IPS DF 4.7 (cell line): ENCODE data around the gene LRP1B.

Experiments used
- DNase-seq: peaks from one replicate; pipeline ENCODE4 v3.0.0-alpha.2; 2013; ENCODE audit warnings: low spot score; ENCODE audit errors: extremely low read depth

Gene LRP1B

DNA sequence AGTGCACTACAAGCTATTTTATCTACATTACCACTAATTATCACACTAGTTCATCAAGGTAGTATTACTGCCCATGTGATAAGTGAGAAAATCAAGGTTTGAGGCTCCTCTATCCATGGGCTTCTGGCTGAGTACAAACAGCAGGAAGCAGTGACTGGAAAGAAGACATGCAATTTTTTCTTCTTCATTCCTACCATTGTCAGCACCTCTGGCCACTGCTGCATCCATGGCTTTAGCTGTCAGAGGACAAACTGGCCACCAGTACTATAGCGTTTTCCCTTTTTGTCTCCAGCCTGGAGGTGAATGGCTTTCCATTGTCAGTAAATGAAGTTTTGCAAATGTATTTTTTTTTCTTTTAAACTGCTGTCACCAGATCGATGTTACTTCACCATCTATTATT, 674.9 kb downstream of the LRP1B start:
- no peak for DNase-seq

DNA sequence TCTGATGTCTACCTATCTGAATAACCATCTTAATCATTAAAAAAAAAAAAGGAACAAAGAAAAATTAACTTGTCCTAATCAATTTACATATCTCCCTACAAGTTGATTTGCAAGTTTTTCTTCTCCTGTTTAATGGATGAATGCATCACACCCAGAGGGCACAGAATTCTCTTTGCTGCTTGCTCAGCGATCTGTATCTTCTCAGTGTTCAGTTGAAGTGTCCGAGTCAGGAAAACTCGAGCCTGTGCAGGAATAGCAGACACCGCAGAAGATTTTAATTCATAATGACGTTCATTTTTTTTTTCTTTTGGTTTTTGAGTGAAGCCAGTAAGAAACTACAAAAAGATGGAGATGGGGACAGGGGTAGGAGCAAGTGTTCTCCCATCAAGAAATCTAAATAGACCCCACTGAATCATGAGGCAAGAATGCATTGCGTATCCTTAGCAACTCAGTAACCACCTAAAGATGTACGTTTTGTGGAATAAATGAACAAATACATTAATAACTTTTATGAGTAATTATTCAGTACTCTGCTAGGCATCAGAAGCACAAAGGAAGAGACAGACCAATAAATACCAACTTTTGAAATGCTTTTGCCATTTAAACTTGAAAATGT, 675.5 kb downstream of the LRP1B start:
- DNase-seq, result no peak

DNA sequence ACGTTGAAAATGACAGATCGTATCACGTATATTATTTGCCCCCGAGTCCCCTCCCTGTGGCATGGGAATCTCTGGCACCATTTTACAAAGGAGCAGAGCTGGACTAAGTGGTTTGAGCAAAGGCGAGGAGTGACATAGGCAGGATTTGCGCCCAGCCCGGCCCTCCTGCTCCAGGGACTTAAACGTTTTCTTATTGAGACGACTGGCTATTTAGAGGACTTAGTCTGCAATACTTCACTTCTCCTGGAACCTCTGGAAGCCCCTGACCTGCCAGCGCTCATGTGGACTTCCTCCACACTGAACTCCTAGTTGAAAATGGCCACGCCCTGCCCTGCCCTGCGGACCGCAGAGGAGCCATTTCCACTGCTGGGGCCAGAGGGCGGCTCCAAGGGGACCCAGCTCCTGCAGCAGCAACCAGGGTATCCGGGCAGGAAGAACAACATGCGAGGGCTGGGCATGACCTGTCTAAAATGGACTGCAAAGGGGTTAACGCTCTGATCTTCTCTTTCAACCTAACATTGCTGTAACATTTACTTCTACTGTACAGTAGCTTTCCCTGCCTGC, 690.7 kb downstream of the LRP1B start:
- DNase-seq, result no peak

DNA sequence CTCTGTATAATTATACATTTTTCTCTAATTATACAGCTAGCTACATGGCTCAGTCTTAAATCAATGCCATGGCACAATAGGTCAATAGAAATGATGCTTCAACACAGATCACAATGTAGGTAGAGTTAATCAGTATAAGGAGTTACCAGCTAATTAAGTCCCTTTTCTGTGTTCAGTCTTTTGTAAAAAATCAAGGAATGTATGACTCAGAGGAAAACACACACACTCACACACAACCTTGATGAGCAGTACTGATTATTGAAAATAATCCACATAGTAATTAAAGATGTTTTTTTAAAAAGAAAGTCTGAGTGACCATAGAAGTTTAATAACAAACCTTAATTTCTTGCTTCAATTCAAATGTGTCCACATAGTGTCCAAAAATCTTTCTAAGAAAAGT, 691.3 kb downstream of the LRP1B start:
- no peak for DNase-seq

DNA sequence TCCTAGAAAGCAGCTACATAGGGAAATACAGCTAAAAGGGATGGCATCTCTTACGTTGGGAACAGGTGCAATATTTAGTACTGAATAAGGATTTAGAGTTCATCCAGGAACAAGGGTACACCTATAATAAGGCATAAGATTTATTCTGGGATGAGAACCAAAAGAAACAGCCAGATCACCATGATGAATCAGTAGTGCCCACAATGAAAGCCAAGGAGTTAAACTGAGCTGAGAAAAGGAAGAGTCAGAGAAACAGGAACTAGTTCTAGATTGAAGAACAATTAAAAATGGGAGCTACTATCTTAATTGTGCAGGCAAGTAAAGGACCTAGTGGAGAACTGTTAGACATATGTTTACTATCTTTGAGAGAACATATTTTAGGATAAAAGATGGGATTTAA, 692.3 kb downstream of the LRP1B start:
- no peak for DNase-seq

DNA sequence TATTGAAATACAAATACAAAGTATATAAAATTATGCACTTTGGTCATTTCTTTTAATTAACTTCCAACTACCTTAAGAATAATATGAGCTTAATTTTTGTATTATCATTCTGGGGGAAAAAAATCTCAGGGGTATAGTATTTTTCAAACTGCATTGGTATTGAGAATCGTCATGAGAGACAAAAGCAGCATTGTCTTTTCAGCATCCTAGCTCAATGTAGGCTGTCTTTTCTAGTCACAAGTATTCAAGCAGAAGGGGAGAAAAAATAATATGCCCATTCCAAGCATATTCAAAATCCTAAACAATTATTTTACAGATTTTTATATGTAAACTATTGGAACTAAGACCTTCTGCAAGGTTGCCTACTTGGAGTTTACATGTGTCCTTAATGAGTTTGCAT, 693.3 kb downstream of the LRP1B start:
- no peak for DNase-seq

DNA sequence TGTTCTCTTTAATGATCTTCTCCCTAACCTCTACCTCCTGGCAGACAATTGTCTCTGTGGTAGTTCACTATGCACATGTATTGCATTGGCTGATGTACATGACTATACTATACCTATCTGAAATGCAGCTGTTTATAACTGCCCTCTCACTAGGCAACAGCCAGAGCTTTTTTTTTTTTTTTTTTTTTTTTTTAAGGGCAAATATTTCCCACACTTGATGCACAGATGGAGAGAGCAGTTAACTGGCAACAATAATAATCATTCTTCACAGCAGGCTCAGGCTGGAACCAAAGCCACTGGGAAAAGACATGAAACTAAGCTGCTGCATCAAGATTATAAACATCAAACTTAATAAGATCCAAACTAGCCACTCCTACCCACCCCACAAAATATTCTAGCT, 707.7 kb downstream of the LRP1B start:
- DNase-seq, result no peak

DNA sequence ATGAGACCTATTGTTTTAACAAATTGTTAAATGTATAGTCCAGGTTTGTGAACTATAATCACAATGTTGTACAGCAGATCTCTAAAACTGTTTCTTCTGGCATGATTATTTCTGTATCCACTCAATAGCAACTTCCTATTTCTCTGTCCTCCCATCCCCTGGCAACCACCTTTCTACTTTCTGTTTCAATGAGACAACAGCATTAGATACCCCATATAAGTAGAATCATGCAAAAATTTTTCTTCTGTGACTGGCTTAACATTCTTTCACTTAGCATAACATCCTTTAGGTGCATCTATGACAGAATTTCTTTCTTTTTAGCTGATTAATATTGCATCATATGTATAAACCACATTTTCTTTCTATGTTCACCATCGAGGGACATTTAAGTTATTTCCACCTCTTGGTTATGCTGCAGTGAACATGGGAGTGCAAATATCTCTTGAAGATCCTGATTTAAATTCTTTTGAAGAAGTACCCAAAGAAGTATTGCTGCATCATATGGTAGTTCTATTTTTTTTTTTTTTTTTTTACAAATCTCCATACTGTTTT, 713.5 kb downstream of the LRP1B start:
- DNase-seq, result no peak

DNA sequence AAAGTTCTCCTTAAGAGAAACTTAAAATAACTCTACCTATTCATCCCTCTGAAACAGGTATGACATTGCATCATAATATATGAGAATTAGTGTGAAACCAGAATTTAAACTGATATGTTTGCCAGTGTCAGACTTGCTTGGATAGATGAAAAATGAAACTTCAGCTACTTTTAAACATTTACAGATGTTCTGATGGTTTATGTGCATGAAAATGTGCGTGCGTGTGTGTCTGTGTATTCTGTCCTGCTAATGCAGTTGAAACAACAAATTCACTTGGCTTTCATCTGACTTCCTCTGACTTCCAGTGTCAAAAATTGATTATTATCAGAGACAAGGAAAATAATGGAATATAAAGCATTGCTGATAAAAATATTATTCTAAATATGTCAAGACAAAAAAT, 719.4 kb downstream of the LRP1B start:
- no peak for DNase-seq

DNA sequence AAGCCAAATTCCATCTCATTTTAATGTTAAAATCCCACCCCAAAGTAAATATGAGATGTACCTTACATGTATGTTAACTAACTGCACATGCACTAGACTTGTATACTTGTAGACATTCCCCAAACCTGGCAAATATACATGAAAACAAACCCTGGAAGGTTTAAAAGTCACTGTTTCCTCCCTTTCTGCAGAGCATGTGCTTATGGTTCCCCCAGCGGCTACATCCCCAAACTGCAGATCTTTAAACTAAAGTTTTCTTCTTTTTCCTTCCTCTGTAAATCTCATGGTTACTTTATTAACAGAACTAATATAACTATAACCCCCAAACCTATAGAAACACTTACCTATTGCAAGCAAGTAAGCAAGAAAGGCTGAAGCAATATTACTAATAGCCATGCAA, 731.5 kb downstream of the LRP1B start:
- DNase-seq, result no peak

DNA sequence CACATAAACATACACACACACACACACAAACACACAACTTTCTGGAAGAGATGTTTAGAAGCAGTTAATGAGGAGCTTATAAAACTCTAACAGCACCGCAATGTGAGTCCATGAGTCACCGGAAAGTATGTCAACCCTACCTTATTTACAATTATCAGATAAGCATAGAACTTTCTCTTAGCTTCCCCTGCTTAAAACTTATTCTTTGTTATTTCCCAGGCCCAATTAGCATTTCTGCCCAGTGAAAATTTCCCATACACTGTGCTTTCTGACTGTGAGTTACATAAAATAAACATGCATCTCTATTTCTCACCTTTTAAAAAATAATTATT, 737.6 kb downstream of the LRP1B start:
- DNase-seq, result no peak

DNA sequence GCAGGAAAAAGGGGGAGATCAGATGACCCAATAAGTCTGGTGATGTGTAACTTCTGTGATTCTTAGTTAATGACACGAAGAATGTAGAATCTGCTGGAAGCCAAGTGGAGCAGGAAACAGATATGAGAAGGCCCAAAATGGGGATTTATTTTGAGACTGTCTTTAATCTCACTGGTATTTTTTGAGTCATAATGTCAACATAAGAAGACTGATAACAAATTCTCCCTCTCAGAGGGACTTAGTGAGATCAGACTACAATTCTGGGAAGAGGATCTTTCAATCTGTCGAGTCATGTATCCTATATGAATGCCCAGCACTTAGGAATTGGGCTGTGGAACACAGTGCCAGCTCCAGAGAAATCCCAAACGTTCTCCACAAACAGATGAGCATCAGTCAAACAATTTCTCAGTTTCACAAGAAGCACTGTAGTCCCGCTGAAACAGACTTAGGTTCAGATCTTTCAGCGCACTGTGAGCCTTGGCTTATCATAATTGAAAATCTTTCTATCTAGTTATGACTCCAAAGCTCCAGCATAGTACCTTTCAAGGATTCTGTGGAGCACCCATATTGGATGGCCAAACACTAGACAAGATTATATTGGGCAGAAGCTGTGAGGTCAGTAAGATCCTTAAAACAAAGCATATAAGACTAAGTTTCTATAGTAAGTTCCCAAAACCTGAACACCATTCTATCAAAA, 738.2 kb downstream of the LRP1B start:
- DNase-seq, result no peak

DNA sequence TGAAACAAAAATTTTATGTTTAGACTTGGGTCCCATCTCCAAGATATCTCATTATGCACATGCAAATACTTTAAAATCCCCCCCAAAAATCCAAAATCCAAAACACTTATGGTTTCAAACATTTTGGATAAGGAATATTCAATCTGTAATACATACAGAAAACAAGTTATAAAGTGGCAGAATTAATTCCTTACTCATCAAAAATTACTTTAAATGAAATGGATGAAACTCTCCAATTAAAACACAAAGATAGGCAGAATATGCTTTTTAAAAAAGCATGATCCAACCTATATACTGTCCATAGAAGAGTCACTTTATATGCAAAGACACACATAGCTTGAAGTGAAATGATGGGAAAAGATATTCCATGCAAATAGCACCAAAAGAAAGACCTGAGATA, 744.6 kb downstream of the LRP1B start:
- no peak for DNase-seq

DNA sequence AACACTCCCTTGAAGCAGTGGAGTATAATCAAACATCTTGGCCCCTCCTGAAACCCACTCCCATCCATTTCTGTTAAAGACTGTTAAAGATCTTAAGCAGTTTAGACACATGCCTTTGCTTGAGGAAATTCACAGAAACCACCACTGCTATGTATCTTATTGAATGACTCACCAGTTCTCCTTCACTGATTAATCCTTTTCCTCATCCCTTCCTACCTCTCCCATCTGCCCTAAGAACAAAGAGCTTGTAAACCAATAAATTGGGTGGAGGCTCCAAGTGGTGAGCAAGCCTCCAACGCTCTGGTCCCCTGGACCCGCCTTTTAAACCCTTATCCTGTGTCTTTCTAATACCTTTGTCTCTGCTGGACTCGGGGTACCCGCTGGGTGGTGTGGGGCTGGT, 746.1 kb downstream of the LRP1B start:
- no peak for DNase-seq

DNA sequence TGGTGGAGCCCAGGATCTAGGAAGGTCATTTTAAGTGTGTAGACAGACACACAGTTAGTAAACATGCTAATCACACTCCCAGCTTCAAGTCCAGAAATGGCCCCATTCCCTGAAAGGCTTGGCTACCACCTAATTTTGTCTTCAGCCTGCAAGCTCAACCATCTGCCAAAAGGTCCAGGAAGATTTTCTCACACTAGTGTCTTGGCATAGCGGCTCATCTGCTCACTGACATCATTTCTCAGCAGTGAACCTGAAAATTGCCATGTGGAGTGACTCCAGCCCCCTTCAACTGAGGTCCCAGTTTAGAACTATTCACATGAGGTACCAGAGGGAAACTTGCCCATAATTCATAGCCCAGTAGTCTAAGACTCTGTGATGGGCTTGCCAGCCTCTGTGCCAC, 748.9 kb downstream of the LRP1B start:
- no peak for DNase-seq

DNA sequence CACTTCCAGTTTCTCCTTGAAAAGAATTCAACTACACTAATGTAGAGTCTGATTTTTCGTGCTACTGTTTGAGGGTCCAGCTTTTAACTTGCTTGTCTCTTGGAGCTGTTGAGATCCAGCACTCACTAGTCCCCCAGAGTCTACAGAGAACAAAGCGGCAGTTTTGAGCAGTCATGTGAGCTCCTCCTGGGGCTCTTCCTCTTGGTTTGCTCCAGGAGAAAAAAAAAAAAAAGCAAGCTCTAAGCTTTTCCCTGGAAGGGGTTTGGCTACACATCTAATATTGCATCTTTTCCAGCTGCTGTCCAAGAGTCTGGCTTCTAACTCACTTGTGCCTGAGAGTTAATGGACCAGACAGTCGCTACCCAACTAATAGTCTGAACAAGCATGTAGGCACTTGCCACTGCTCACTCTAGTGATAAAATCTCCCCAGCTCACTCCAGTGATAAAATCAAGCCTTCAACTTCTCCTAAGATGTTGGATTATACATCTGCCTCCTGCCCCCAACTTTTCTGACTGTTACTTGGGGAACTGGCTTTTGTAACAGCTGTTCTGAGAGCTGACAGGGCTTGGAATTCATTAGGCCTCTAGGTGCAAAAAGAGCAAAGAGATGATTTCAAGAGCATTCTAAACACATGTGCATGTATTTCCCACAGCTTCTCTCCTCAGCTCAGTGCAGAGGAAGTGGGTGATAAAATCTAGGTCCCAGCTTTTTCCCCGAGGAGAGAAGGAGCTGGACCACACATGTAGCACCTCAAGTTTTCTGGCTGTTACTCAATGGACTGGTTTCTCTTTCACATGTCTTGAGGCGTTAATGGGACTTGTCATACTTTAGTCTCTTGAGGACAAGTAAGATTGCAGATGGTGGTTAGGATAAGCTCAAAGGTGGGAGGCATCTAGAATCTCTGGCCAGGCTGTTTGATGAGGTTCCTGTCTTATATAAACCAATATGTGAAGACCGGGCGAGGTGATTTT, 750.5 kb downstream of the LRP1B start:
- DNase-seq, result no peak

DNA sequence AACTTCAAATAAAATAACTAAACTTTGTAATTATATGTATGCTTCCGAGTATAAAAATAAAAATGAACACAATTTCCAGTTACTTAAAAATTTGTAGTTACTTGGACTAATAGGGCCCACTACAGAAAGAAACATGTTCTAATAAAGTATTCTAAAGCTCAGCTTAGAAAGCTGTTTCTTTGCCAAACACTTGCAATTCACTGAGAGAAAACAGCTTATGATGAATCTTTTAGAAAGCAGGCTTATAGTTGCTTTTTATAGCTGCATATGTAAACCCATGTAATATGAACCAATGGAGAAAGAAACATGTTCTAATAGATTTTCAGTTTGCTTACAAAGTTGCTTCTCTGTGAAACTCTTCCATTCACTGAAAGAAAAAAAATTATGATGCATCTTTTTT, 766.0 kb downstream of the LRP1B start:
- no peak for DNase-seq

DNA sequence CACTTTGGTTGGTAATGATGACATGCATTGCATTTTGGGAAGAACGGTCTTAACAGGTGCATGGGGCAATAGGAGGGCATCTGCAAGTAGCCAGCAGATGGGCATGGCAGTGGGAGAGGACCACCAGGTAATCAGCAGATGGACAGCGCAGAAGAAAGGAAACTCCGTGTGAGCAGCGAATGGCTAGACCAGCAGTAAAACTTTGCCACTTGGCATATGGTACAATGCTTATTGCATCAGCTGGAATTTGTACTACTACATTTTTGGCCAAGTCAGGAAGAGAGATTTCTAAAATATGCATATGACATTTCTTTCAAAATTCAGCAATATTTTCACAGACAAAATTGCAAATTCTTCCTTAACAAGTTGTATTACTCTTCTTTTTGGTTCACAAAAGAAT, 768.5 kb downstream of the LRP1B start:
- DNase-seq, result no peak

DNA sequence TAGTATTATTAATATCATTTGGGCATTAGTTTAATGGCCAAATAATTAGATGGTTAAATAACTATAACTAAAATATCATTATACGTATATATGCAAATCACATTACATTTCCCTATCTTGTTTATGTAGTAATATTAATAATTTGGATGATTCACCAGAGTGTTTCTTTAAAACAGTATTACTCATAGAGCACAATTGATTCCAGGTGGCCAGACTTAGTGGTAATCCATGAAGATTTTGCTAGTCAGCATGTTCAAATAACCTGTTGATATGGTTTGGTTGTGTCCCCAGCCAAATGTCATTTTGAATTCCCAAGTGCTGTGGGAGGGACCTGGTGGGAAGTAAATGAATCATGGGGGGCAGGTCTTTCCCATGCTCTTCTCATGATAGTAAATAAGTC, 782.3 kb downstream of the LRP1B start:
- no peak for DNase-seq

DNA sequence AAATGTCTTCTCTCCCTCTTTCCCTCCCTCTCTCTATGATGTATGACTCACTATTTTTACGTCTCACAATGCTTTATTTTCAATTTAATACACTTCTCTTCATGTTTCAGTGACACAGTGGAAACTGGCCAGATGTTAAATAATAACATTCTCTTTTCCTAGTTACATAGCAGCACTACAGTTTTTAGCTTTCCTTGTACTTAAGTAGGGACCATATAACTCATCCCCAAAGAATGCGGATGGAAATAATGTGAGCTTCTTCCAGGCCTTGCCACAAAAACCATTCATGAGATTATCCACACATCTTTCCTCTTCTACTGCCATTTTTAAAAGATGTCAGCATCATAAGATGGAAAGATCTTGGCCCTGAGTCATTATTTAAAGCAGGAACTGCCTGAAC, 789.4 kb downstream of the LRP1B start:
- no peak for DNase-seq

DNA sequence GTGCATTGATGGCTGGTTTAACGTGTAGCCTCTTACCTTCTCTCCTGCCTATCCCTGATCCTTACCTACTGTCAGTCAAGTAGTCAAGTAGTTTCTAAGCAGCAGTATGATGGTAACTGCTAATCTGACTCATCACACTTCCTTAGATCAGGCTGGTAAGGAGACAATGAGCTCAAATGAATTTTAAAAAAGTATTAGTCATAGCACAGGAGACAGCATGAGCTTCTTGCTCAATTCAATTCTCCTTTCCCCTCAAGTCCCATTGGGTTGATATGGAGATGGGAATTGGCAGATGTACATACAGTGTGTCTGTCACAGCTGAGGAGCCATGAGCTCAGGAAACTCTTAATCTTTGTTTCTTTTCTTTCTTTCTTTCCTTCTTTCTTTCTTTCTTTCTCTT, 799.7 kb downstream of the LRP1B start:
- no peak for DNase-seq

DNA sequence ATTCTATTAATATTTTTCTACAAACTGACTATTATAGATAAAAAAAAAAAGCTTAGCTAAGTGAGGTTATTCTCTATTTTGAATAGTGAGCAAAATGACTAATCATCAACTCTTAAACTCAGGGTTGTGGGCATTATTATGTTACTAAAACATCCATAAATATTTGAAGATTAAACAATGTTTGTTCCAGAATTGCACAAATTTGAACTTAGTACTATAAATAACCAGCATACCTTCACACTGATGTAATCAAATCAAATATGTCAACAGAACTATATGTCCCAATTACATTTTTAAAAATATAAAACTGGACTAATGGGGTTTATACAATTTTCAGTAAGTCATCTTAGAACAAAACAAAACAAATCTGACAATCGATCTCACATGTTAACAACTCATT, 800.9 kb downstream of the LRP1B start:
- no peak for DNase-seq
